ENCODE data around the gene NUDT19. TPM values are rescaled to one million over a fixed set of nuclear protein-coding genes. Genes with fewer than 3 reads are reported as not detected.
"Not testable (repeated sequence)": the region's sequence is repeated elsewhere in the genome, so short reads cannot be mapped to it uniquely, and the experiment has no call there.

NUDT19 gene
- total and polyA plus RNA-seq, 2 donors (not counting 3 experiments of a cell fraction or from before 2014, with no cell fraction given): 6.6 to 14.0 TPM

DNA sequence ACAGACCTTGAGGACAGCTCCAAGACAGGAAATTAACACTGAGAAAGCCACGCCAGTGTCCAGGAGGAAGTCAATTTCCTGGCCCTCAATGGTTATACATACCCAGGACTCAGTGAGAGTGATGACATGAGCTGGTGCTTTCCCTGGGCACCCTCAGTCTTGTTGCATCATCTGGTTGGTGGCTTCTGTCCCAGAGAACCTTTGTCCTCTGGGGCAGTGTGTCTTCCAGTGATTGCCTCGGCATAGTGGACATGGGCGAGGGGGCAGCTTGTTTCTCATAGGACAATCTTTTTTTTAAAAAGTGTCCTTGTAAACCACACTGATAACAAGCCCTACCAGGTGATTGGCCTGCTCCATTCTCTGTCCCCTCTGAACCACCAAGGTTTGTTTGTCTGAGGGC, 5.2 kb downstream of the NUDT19 start:
- CTCF ChIA-PET; BruUV-seq (replicated peaks): not testable (repeated sequence)

DNA sequence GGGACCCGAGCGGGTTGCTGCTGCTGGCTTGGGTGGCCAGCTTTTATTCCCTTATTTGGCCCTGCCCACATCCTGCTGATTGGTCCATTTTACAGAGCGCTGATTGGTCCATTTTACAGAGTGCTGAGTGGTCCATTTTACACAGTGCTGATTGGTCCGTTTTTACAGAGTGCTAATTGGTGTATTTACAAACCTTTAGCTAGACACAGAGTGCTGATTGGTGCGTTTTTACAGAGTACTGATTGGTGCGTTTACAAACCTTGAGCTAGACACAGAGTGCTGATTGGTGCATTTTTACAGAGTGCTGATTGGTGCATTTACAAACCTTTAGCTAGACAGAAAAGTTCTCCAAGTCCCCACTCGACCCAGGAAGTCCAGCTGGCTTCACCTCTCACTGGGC, 8.5 kb downstream of the NUDT19 start:
- H2AFZ ChIP-seq (ENCODE audit: low read depth, low read length); POLR2A ChIA-PET; DNase-seq (ENCODE audit: low read depth, low spot score); H3K9me3 ChIP-seq (replicated peaks; ENCODE audit: control insufficient read depth, insufficient read depth, low read length); H3K9me1 ChIP-seq (replicated peaks; ENCODE audit: control insufficient read depth, extremely low read depth, insufficient read depth, low read length); H3K27ac ChIP-seq (ENCODE audit: insufficient read depth, low read depth, low read length); H3K4me2 ChIP-seq (ENCODE audit: insufficient read depth, low read length); H3K27me3 ChIP-seq (ENCODE audit: control insufficient read depth in 2 of 2, insufficient read depth in 2 of 2, low read length in 2 of 2); H4K20me1 ChIP-seq (replicated peaks; ENCODE audit: control insufficient read depth, extremely low read depth, insufficient read depth, low read length); FAIRE-seq; H3K36me3 ChIP-seq (ENCODE audit: control insufficient read depth in 2 of 2, extremely low read depth in 1 of 2, insufficient read depth in 2 of 2, low read length in 2 of 2); dilution Hi-C loops (cut with MboI; ENCODE audit: extremely low pct_ligation_motif_present, low sequenced_read_pairs); BruUV-seq (replicated peaks); H3K4me1 ChIP-seq (ENCODE audit: control insufficient read depth, extremely low read depth, insufficient read depth, low read length); intact Hi-C loops (cut with micrococcal nuclease); H3K9ac ChIP-seq (replicated peaks; ENCODE audit: extremely low read depth, insufficient read depth, low read length); H3K4me3 ChIP-seq (replicated peaks in 1 of 3; ENCODE audit: insufficient read depth in 1 of 3, low read depth in 1 of 3, low read length in 3 of 3): not testable (repeated sequence)
- CTCF ChIA-PET: interaction anchor here (0.9 kb wide), 1 partner anchor 23 kb away, joined by 3 read pairs; no protein-coding TSS in a partner anchor
- H3K79me2 ChIP-seq (ENCODE audit: control insufficient read depth, insufficient read depth, low read length): peaks cover 68% of the 10 kb centered on the region

More for the DNA sequence above, 5.2 kb downstream of the NUDT19 start:
- POLR2A ChIA-PET; H3K4me2 ChIP-seq (ENCODE audit: insufficient read depth, low read length); dilution Hi-C loops (cut with MboI; ENCODE audit: extremely low pct_ligation_motif_present, low sequenced_read_pairs); H3K9me1 ChIP-seq (replicated peaks; ENCODE audit: control insufficient read depth, extremely low read depth, insufficient read depth, low read length); H3K9me3 ChIP-seq (replicated peaks; ENCODE audit: control insufficient read depth, insufficient read depth, low read length); H2AFZ ChIP-seq (ENCODE audit: low read depth, low read length); DNase-seq (ENCODE audit: low read depth, low spot score); H4K20me1 ChIP-seq (replicated peaks; ENCODE audit: control insufficient read depth, extremely low read depth, insufficient read depth, low read length); H3K27ac ChIP-seq (ENCODE audit: insufficient read depth, low read depth, low read length); FAIRE-seq; H3K4me3 ChIP-seq (replicated peaks in 1 of 3; ENCODE audit: insufficient read depth in 1 of 3, low read depth in 1 of 3, low read length in 3 of 3); H3K27me3 ChIP-seq (ENCODE audit: control insufficient read depth in 2 of 2, insufficient read depth in 2 of 2, low read length in 2 of 2); intact Hi-C loops (cut with micrococcal nuclease); H3K9ac ChIP-seq (replicated peaks; ENCODE audit: extremely low read depth, insufficient read depth, low read length); H3K36me3 ChIP-seq (ENCODE audit: control insufficient read depth in 2 of 2, extremely low read depth in 1 of 2, insufficient read depth in 2 of 2, low read length in 2 of 2): not testable (repeated sequence)
- peaks cover 74% of the 10 kb centered on the region for H3K79me2 ChIP-seq (ENCODE audit: control insufficient read depth, insufficient read depth, low read length)
- H3K4me1 ChIP-seq (ENCODE audit: control insufficient read depth, extremely low read depth, insufficient read depth, low read length): peaks cover 16% of the 10 kb centered on the region

DNA sequence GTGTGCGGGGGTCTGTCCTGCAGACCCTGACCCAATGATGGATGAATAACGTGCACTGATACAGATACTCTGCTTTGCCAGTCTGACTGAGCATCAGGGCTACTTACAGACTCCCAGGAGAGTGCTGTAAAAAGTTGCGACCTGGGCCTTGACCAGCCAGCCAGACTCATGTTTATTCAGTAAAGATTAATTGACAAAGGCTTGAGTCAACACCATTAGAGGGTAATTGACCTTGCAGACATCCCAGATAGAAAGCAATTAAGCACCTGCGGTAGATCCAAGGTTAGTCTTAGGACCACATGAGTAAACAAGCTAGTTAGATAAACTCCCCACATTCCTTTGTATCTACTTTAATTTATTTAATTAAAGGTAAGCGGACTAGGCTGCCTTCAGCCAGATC, 10.4 kb downstream of the NUDT19 start:
- Histone ChIP-seq H4K20me1 (replicated peaks; ENCODE audit: control insufficient read depth, extremely low read depth, insufficient read depth, low read length) (no peaks in the 10 kb centered on the region), H3K9me1 (replicated peaks; ENCODE audit: control insufficient read depth, extremely low read depth, insufficient read depth, low read length) (no peaks in the 10 kb centered on the region), H3K9me3 (replicated peaks; ENCODE audit: control insufficient read depth, insufficient read depth, low read length) (no peaks in the 10 kb centered on the region), H3K4me1 (ENCODE audit: control insufficient read depth, extremely low read depth, insufficient read depth, low read length) (no peaks in the 10 kb centered on the region), H3K27ac (ENCODE audit: insufficient read depth, low read depth, low read length) (no peak overlapping the region), H3K36me3 (ENCODE audit: control insufficient read depth in 2 of 2, extremely low read depth in 1 of 2, insufficient read depth in 2 of 2, low read length in 2 of 2) (peaks cover 0 to 10% of the 10 kb centered on the region in 2 experiments), H3K79me2 (ENCODE audit: control insufficient read depth, insufficient read depth, low read length) (peaks cover 58% of the 10 kb centered on the region), H3K27me3 (ENCODE audit: control insufficient read depth in 2 of 2, insufficient read depth in 2 of 2, low read length in 2 of 2) (no peaks in the 10 kb centered on the region), H3K4me2 (ENCODE audit: insufficient read depth, low read length) (no peak overlapping the region), H3K4me3 (replicated peaks in 1 of 3; ENCODE audit: insufficient read depth in 1 of 3, low read depth in 1 of 3, low read length in 3 of 3) (no peak overlapping the region), H3K9ac (replicated peaks; ENCODE audit: extremely low read depth, insufficient read depth, low read length) (no peak overlapping the region), H2AFZ (ENCODE audit: low read depth, low read length) (no peak overlapping the region)
- intact Hi-C loops (cut with micrococcal nuclease) (no loop called here), dilution Hi-C loops (cut with MboI; ENCODE audit: extremely low pct_ligation_motif_present, low sequenced_read_pairs) (no loop called here)
- TF ChIP-seq, protein P1, sequence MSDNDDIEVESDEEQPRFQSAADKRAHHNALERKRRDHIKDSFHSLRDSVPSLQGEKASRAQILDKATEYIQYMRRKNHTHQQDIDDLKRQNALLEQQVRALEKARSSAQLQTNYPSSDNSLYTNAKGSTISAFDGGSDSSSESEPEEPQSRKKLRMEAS (IDR thresholded peaks at IDR 0.05; ENCODE audit: insufficient read depth, insufficient read length): no peak
- TF ChIP-seq EZH2 (IDR thresholded peaks at IDR 0.05; ENCODE audit: borderline replicate concordance, low read depth, low read length, severe bottlenecking) (no peak), FOS (IDR thresholded peaks at IDR 0.05; ENCODE audit: borderline replicate concordance, insufficient read depth, low read length) (no peak), POLR2AphosphoS5 (IDR thresholded peaks at IDR 0.05; ENCODE audit: insufficient read depth, low read depth, low read length) (no peak)
- TF ChIP-seq, protein P2, sequence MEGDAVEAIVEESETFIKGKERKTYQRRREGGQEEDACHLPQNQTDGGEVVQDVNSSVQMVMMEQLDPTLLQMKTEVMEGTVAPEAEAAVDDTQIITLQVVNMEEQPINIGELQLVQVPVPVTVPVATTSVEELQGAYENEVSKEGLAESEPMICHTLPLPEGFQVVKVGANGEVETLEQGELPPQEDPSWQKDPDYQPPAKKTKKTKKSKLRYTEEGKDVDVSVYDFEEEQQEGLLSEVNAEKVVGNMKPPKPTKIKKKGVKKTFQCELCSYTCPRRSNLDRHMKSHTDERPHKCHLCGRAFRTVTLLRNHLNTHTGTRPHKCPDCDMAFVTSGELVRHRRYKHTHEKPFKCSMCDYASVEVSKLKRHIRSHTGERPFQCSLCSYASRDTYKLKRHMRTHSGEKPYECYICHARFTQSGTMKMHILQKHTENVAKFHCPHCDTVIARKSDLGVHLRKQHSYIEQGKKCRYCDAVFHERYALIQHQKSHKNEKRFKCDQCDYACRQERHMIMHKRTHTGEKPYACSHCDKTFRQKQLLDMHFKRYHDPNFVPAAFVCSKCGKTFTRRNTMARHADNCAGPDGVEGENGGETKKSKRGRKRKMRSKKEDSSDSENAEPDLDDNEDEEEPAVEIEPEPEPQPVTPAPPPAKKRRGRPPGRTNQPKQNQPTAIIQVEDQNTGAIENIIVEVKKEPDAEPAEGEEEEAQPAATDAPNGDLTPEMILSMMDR (IDR thresholded peaks at IDR 0.05; ENCODE audit: extremely low read depth in 1 of 2, insufficient read depth in 1 of 2, low read depth in 1 of 2, low read length in 2 of 2): no peak
- no peak for DNase-seq (ENCODE audit: low read depth, low spot score)
- no TSS peak for BruUV-seq (replicated peaks)
- POLR2A ChIA-PET: no interaction called here
- no peak for FAIRE-seq
- CTCF ChIA-PET: no interaction called here
